Renal cortical epithelial cell (primary cell): ENCODE results near the gene TPD52L2. TPM values are rescaled to one million over a fixed set of nuclear protein-coding genes. Genes with fewer than 3 reads are reported as not detected.

Experiments
- DNase-seq: peaks from one replicate; pipeline ENCODE4 v3.0.0-alpha.2; 2011; ENCODE audit warnings: low read depth
- total RNA-seq: library from RNA; depleted of rRNA; stranded (reverse); fragments of >200 nt; gene quantifications from 2 replicates; pipeline ENCODE4 v1.2.3, GENCODE V29; 2014

Gene TPD52L2
- total RNA-seq, 1 donor from 2014 or later, result 154 TPM

DNA sequence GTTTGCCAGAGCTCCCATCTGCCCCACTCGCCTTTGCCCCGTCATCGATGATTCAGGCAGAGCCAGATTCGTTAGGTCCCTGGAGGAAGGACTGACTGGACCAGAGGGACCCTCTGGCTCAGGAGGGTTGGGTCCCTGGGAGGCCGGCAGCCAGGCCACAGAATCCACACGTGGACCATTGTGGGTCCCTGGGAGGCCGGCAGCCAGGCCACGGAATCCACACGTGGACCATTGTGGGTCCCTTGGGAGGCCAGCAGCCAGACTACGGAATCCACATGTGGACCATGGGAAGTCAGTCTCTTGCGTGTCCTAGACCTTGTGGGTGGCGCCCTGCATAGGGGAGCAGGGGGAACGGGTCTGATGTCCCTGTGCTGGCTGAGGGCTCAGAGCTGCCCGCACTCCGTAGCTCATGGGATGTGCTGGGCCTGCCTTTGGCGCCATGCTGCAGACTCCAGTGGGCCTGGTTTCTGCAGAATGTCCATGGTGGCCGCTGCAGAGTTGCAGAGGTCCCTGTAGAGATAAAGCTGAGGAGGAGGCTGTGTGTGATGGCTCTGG, 67.6 kb downstream of the TPD52L2 start:
- no peak for DNase-seq

DNA sequence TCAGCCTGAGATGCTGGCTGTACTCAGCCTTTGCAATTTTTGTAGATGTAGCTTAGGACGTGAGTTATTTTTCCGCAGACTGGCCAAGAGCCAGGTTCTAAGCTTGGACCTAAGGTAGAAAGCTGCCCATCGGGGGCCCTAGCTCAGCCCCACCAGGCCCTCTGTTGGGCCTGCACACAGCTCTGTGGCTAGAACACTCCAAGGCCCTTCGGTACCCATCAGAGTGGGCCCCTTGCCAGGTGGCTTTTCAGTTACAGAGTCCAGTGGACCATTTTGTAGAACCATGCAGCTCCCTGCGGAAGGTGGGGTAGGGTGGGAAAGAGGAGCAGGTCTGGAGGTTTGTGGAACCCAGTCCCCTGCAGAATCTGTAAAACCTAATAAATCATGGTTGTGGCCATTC, 68.6 kb downstream of the TPD52L2 start:
- no peak for DNase-seq

GRCh38 chr20:63934271-63935068, 69.4 kb downstream of the TPD52L2 start:
- no peak for DNase-seq

DNA sequence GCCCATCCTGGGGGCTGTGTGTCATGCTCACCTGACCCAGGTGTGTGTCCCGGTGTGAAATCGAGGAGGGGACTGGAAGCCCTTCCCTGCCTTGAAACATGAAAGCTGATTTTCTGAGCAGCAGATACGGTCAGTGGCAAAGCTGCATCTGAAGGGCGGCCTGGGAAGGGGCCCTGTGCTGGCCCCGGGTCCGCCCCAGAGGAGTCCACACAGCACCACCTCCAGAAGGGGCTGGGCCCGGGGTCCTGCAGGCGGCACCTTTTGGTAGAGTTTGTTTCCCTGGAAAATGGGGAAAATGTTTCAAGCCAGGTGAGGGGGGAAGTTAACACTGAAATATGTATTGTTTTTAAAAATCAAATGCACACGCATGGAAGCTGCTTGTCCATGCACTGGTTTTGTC, 70.4 kb downstream of the TPD52L2 start:
- no peak for DNase-seq

DNA sequence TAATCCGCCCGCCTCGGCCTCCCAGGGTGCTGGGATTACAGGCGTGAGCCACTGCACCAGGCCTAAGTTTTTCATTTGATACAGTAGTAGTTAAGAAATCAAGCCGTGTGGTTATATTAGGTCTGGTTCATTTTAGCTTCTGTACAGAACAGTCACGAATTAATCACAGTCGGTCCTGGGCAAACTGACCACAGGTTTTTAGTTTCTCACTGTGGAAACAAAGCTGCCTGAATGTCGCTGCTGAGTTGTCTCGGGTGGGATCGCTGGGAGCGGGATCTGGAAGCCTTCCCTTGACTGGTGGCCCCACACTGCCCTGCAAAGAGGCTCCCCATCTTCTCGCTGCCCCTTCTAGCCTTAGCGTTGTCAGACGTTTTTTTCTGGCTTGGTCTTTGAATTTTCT, 72.5 kb downstream of the TPD52L2 start:
- DNase-seq, result no peak

GRCh38 chr20:63939061-63939935, 74.2 kb downstream of the TPD52L2 start:
- no peak for DNase-seq

GRCh38 chr20:63940071-63940471, 75.0 kb downstream of the TPD52L2 start:
- DNase-seq, result no peak

DNA sequence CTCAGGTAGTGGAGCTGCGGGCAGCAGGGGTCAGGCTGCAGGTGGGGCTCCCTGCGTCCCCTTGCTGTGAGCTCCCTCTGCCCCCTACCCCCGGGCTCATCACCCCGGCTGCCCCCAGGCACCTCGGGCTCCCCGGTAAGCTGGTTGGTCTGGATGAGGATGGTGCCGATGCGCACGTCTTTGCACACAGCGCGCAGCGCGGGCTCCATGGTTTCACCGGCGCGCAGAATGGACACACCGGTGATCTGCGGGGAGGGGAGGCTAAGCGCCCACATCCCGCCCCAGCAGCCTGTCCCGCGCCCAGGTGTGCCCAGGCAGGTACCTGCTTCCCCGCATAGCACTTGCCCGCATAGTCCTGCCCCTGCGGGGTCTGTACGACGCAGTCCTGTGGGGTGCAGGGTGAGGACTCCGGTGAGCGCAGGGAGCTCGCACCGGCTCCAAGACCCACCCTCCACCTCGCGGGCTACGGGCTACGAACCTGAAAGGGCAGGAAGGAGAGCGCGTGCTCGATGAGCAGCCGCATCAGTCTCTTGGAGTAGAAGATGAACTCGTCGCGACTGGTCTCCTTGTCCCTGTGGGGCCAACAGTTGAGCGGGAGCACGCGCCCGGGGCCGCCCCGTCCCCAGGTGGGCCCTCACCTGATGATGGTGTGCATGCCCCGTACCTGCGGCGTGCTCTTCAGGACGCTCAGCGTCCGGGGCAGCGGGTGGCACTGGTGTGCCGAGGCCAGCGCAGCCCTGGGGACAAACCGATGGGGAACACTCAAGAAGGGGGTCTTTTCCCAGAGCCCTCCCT, 75.6 kb downstream of the TPD52L2 start:
- DNase-seq, result no peak

Other genes with a start within 250 kb of the TPD52L2 start
- gene GMEB2, start 238.2 kb upstream of the TPD52L2 start, total RNA-seq, result 12.9 and 17.2 TPM in 2 replicates
- 17.9 and 30.9 TPM in 2 replicates for gene STMN3, start 211.8 kb upstream of the TPD52L2 start, total RNA-seq
- 5.6 and 8.0 TPM in 2 replicates for gene RTEL1, start 207.0 kb upstream of the TPD52L2 start, total RNA-seq
- 10.8 and 191 TPM in 2 replicates for gene TNFRSF6B, start 168.6 kb upstream of the TPD52L2 start, total RNA-seq
- 30.0 and 59.2 TPM in 2 replicates for gene ARFRP1, start 157.3 kb upstream of the TPD52L2 start, total RNA-seq
- 25.7 and 30.6 TPM in 2 replicates for gene ZGPAT, start 157.2 kb upstream of the TPD52L2 start, total RNA-seq
- 3.5 and 4.3 TPM in 2 replicates for gene LIME1, start 128.6 kb upstream of the TPD52L2 start, total RNA-seq
- gene SLC2A4RG, start 125.5 kb upstream of the TPD52L2 start, total RNA-seq, result 14.9 and 31.5 TPM in 2 replicates
- 3.5 and 5.4 TPM in 2 replicates for gene ZBTB46, start 34.0 kb upstream of the TPD52L2 start, total RNA-seq
- gene ABHD16B, start 3.8 kb upstream of the TPD52L2 start, total RNA-seq, result not detected in 2 replicates
- gene DNAJC5, start 29.9 kb downstream of the TPD52L2 start, total RNA-seq, result 82.6 and 91.0 TPM in 2 replicates
- gene UCKL1, start 91.1 kb downstream of the TPD52L2 start, total RNA-seq, result 20.3 and 27.8 TPM in 2 replicates
- gene ZNF512B, start 104.7 kb downstream of the TPD52L2 start, total RNA-seq, result 5.0 and 13.0 TPM in 2 replicates
- 1.4 and 5.4 TPM in 2 replicates for gene SAMD10, start 114.4 kb downstream of the TPD52L2 start, total RNA-seq
- gene PRPF6, start 115.9 kb downstream of the TPD52L2 start, total RNA-seq, result 66.0 and 94.5 TPM in 2 replicates
- 0.45 TPM in 1 of 2 replicates, not detected in the other for gene C20orf204, start 170.9 kb downstream of the TPD52L2 start, total RNA-seq
- gene SOX18, start 184.4 kb downstream of the TPD52L2 start, total RNA-seq, result 0.05 and 0.17 TPM in 2 replicates
- gene TCEA2, start 197.9 kb downstream of the TPD52L2 start, total RNA-seq, result 15.3 and 21.8 TPM in 2 replicates
- 10.5 and 12.2 TPM in 2 replicates for gene RGS19, start 214.2 kb downstream of the TPD52L2 start, total RNA-seq
- gene OPRL1, start 214.8 kb downstream of the TPD52L2 start, total RNA-seq, result 0.52 and 1.5 TPM in 2 replicates
- gene LKAAEAR1, start 219.1 kb downstream of the TPD52L2 start, total RNA-seq, result not detected in 2 replicates
- not detected in 2 replicates for gene NPBWR2, start 242.3 kb downstream of the TPD52L2 start, total RNA-seq